GM19035 (cell line): ENCODE data around the gene ZNF446.

Source experiments
- ATAC-seq: cut with Tn5 transposase; IDR thresholded peaks from one replicate; pipeline ENCODE4 v1.9.1; 2021; ENCODE audit not compliant: unreplicated experiment

ZNF446 gene

GRCh38 chr19:58521651-58522050 is 45.5 kb downstream of the ZNF446 start:
- ATAC-seq = no peak

GRCh38 chr19:58522709-58523108 is 46.6 kb downstream of the ZNF446 start:
- ATAC-seq = no peak

- no peak for ATAC-seq
Measured at GRCh38 chr19:58529405-58529804, 53.3 kb downstream of the ZNF446 start.
